PFSK-1 (cell line): ENCODE results near the gene NEBL.

Experiments used
- FOXP2 ChIP-seq: optimal IDR thresholded peaks from 2 replicates; pipeline ENCODE3; 2011; ENCODE audit warnings: borderline replicate concordance, control low read depth, inconsistent platforms; ENCODE audit not compliant: insufficient read depth; ENCODE audit errors: extremely low read length, extremely low read depth
- POLR2AphosphoS5 ChIP-seq: IDR thresholded peaks from 2 replicates; pipeline ENCODE4 v1.6.1; 2012; ENCODE audit warnings: low read depth, mild to moderate bottlenecking, control low read depth, low read length, moderate library complexity
- REST ChIP-seq, 2 experiments: IDR thresholded peaks; 2 replicates each; pipeline versions ENCODE4 v1.6.1 to v1.8.0; 2011 to 2012; ENCODE audit warnings: low read depth in 2 of 2, low read length in 2 of 2, control low read depth in 1 of 2, inconsistent platforms in 1 of 2, mild to moderate bottlenecking in 1 of 2, moderate library complexity in 1 of 2; ENCODE audit not compliant: insufficient read depth in 1 of 2
- SIN3A ChIP-seq: IDR thresholded peaks from 2 replicates; pipeline ENCODE4 v1.6.1; 2012; ENCODE audit warnings: mild to moderate bottlenecking, low read length, moderate library complexity, borderline replicate concordance; ENCODE audit not compliant: insufficient read depth
- TAF1 ChIP-seq: IDR thresholded peaks from 2 replicates; pipeline ENCODE4 v1.6.1; 2012; ENCODE audit warnings: low read length, control low read depth, borderline replicate concordance; ENCODE audit not compliant: insufficient read depth

Gene NEBL

GRCh38 chr10:20797290-20797689, 99.8 kb downstream of the NEBL start:
- TF ChIP-seq TAF1 (no peak), REST (IDR thresholded peaks at IDR 0.05; ENCODE audit: insufficient read depth in 1 of 2, low read depth in 2 of 2, low read length in 2 of 2) (no peak), POLR2AphosphoS5 (no peak)

GRCh38 chr10:20795391-20795790, 101.7 kb downstream of the NEBL start:
- TF ChIP-seq POLR2AphosphoS5 (no peak), FOXP2 (no peak), SIN3A (no peak), TAF1 (no peak), REST (IDR thresholded peaks at IDR 0.05; ENCODE audit: insufficient read depth in 1 of 2, low read depth in 2 of 2, low read length in 2 of 2) (no peak)

GRCh38 chr10:20785174-20785573, 111.9 kb downstream of the NEBL start:
- no peak for TF ChIP-seq REST (IDR thresholded peaks at IDR 0.05; ENCODE audit: insufficient read depth in 1 of 2, low read depth in 2 of 2, low read length in 2 of 2)
- no peak for TF ChIP-seq POLR2AphosphoS5
- TF ChIP-seq SIN3A, result no peak
- no peak for TF ChIP-seq TAF1
- TF ChIP-seq FOXP2, result no peak

GRCh38 chr10:20778008-20778757, 118.9 kb downstream of the NEBL start:
- TF ChIP-seq SIN3A (no peak), TAF1 (no peak), REST (IDR thresholded peaks at IDR 0.05; ENCODE audit: insufficient read depth in 1 of 2, low read depth in 2 of 2, low read length in 2 of 2) (no peak), POLR2AphosphoS5 (no peak), FOXP2 (no peak)
